Muscle layer of duodenum (tissue), 2 donors: ENCODE measurements around the gene ARHGAP30.

Experiments used
- H3K27ac ChIP-seq: one replicate; pipeline ENCODE4 v1.7.0; 2013; ENCODE audit warnings: mild to moderate bottlenecking, low read length
- H3K27me3 ChIP-seq: one replicate; pipeline ENCODE4 v1.7.0; 2013; ENCODE audit warnings: low read depth, mild to moderate bottlenecking, control low read depth, low read length
- H3K36me3 ChIP-seq, 2 donors: one replicate each; pipeline ENCODE4 v1.7.0; 2013; ENCODE audit warnings: low read length in 2 of 2, control low read depth in 1 of 2, mild to moderate bottlenecking in 1 of 2; ENCODE audit not compliant: insufficient read depth in 2 of 2, control insufficient read depth in 1 of 2
- H3K4me1 ChIP-seq, 2 donors: one replicate each; pipeline ENCODE4 v1.7.0; 2013; ENCODE audit warnings: low read length in 2 of 2, mild to moderate bottlenecking in 2 of 2, control low read depth in 1 of 2, moderate library complexity in 1 of 2; ENCODE audit not compliant: insufficient read depth in 2 of 2, control insufficient read depth in 1 of 2
- H3K4me3 ChIP-seq, 2 donors: one replicate each; pipeline ENCODE4 v1.7.0; 2013; ENCODE audit warnings: low read length in 2 of 2, low read depth in 1 of 2, mild to moderate bottlenecking in 1 of 2
- H3K9me3 ChIP-seq, 2 donors: one replicate each; pipeline ENCODE4 v1.7.0; 2013; ENCODE audit warnings: low read length in 2 of 2, control low read depth in 1 of 2, mild to moderate bottlenecking in 1 of 2; ENCODE audit not compliant: control insufficient read depth in 1 of 2
- donor health status: healthy.

Gene ARHGAP30

DNA sequence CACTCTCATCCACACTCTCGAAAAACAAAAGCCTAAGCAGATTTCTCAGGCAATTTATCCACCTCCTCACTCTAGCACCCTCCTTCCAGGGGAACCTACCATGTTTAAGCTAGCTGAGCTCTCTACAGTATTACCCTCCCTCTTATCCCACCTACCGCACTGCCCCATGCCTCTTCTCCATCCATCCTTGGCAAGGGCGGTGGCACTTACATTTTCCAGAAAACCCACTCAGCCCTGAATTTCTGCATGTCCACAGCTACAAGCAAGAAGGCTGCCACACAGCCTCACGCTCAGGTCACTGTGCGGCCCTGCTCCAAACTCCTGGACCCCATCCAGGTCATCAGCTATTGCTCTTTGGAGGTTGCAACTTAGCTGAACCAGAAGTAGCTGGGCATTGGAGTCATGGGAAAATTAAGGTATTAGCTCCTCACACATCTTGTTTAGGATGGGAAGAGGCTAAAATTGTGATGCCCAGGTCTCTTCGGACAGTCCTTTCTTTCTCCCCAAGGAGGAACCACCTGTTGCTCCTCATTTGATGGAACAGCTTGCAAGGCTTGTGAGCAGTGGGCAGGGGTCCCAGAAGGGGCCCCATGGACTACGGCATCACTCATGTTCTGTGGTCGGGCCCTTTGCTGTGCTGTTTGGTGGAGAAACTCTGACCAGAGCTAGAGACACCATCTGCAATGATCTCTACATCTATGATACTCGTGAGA lies 29.6 kb upstream of the ARHGAP30 start:
- H3K36me3 ChIP-seq: peaks cover 18% of the 10 kb centered on the region in 2 donors
- peaks cover 0 to 16% of the 10 kb centered on the region in 2 donors for H3K4me1 ChIP-seq
- no peaks in the 10 kb centered on the region for H3K9me3 ChIP-seq
- H3K27me3 ChIP-seq: no peaks in the 10 kb centered on the region
- peak overlapping the region in 1 of 2 donors; percentile 88 for H3K4me3 ChIP-seq
- H3K27ac ChIP-seq: no peak overlapping the region

DNA sequence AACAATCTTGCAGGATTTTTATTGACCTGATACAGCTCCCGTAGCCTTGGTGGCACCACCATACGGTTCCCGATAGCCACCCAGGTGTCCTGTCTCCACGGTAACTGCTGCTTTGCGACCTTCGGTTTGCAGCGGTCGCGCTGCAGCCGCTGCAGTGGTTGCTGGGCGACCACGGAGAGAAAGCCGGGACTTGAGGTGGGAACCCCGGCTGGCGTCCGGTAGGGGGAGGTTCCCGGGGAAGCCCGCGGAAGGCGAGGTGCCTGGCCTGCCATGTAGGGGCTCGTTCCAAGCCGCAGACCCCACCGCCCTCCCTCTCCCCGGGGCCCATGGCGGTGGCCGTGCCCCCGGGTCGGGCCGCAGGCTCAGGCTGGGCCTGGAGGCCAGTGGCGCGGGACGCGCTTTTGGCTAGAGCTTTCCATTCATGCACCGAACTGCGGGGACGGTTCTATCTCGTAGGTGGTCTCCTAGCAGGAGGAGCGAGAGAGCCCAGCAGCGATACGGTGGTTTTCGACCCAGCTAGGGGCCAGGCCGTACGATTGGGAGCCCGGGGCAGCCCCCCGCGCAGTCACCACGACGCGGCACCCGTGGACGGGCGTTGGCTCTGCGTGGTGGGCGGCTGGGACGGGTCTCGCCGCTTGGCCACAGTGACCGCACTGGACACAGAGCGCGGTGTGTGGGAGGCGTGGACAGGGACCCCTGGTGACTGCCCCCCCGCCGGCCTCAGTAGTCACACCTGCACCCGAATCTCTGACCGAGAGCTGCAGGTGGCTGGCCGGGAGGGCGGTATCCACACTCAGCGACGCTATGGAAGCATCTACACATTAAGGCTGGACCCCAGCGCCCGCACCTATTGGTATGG lies 28.7 kb upstream of the ARHGAP30 start, which contains the start of gene KLHDC9:
Gene KLHDC9, plus strand, starts transcription at position 152 of the 859 bp plus-strand sequence. Its CDS starts 175 bp downstream, at position 327.
- Histone ChIP-seq H3K9me3 (no peaks in the 10 kb centered on the region), H3K4me1 (peaks cover 0 to 16% of the 10 kb centered on the region in 2 donors), H3K4me3 (peak within 1 kb of the TSS; percentile 87 to 88), H3K27ac (peak within 1 kb of the TSS; percentile 62), H3K36me3 (peaks cover 14 to 18% of the 10 kb centered on the region in 2 donors), H3K27me3 (no peaks in the 10 kb centered on the region)

DNA sequence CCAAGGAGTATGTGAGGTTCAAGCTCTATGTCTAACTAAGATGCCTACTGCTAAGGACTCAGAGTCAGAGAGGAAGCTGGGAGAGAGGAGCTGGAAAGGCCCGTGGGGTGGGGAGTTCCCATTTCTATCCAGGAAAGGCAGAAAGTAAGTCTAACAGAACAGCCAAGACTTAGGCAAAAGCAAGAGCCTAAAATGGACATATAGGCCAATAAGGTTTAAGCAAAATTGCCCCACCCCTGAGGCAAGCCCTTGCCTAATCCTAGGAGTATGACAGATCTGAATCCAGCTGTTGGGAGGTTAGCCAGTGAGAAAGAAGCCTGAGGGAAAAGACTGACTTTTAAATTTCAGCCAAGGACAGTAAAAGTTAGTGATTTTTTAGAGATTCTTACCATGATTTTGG lies 26.8 kb upstream of the ARHGAP30 start:
- no peak overlapping the region for H3K27ac ChIP-seq
- H3K4me3 ChIP-seq: no peak overlapping the region
- no peaks in the 10 kb centered on the region for H3K9me3 ChIP-seq
- H3K4me1 ChIP-seq: peaks cover 0 to 16% of the 10 kb centered on the region in 2 donors
- H3K36me3 ChIP-seq: peaks cover 5 to 12% of the 10 kb centered on the region in 2 donors
- no peaks in the 10 kb centered on the region for H3K27me3 ChIP-seq

DNA sequence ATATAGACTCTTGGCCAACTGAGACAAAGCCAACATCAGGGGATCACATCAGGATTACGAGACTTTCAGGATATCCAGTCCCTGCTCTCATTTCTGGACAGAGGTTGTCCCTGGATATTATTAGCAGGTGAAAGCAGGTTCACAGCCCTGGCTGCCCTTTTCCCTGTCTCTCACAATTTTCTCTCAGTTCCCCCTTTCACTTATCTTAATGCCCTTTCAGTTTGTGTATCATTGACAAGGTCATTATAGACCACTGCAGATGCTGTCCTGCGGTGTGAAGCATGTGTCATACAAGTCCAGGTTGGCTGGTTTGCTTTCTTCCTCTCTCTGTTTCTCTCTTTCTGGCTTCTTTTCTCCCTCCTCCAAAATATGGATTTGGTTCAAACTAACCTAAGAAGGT lies 26.3 kb upstream of the ARHGAP30 start:
- no peaks in the 10 kb centered on the region for H3K27me3 ChIP-seq
- H3K9me3 ChIP-seq: no peaks in the 10 kb centered on the region
- peaks cover 0 to 16% of the 10 kb centered on the region in 2 donors for H3K4me1 ChIP-seq
- H3K4me3 ChIP-seq: no peak overlapping the region
- no peak overlapping the region for H3K27ac ChIP-seq
- H3K36me3 ChIP-seq: peaks cover 3 to 8% of the 10 kb centered on the region in 2 donors

DNA sequence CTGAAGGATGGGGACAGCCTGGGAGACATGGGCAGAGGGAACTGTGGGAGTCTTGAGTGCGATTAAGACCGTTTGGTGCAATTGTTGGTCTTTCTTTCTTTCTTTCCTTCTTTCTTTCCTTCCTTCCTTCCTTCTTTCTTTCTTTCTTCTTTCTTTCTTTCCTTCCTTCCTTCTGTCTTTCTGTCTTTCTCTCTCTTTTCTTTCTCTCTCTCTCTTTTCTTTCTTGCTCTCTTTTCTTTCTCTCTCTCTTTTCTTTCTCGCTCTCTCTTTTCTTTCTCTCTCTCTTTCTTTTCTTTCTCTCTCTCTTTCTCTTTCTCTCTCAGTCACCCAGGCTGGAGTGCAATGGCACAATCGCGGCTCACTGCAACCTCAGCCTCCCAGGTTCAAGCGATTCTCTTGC lies 25.5 kb upstream of the ARHGAP30 start:
- Histone ChIP-seq H3K4me3 (no peak overlapping the region), H3K27ac (no peak overlapping the region), H3K4me1 (peaks cover 0 to 16% of the 10 kb centered on the region in 2 donors), H3K9me3 (no peaks in the 10 kb centered on the region), H3K27me3 (no peaks in the 10 kb centered on the region), H3K36me3 (peaks cover 3 to 4% of the 10 kb centered on the region in 2 donors)

DNA sequence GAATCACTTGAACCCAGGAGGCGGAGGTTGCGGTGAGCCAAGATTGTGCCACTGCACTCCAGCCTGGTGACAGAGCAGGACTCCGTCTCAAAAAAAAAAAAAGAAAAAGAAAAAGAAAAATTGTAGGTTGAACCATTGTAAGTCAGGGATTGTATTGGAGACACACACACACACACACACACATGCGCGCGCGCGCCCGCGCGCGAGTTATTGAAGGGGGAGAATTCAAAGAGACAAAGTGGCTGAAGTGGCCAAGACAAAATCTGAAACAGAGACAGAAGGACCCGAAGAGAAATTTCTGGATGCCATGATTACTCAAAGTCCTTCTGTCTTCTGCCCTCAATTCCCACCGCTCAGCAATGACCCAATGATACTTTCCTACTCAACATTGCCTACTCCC lies 24.8 kb upstream of the ARHGAP30 start:
- no peaks in the 10 kb centered on the region for H3K27me3 ChIP-seq
- no peaks in the 10 kb centered on the region for H3K36me3 ChIP-seq
- no peaks in the 10 kb centered on the region for H3K9me3 ChIP-seq
- H3K4me1 ChIP-seq: peaks cover 0 to 16% of the 10 kb centered on the region in 2 donors
- no peak overlapping the region for H3K4me3 ChIP-seq
- no peak overlapping the region for H3K27ac ChIP-seq

DNA sequence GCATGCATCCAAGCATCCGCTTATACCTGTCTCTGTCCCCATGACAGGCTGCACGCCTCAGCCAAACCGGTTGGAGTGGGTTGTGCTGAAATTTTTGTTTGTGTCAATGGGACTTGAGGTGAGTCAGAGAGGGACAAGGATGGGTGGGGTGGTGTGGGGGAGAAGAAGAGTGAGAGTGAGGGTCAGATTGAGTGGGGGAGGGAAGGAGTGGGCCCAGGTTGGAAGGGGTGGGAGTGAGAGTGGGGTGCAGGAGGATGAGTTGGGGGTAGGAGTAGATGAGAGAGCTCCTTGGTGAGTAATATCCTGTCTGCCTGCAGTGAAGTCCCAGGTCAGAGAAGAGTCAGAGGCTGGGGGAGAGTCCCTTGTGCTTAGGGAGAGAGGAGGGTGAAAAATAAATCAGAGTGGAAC lies 22.9 kb upstream of the ARHGAP30 start:
- Histone ChIP-seq H3K27ac (no peak overlapping the region), H3K4me1 (peaks cover 0 to 8% of the 10 kb centered on the region in 2 donors), H3K9me3 (no peaks in the 10 kb centered on the region), H3K36me3 (no peaks in the 10 kb centered on the region), H3K4me3 (no peak overlapping the region), H3K27me3 (no peaks in the 10 kb centered on the region)

DNA sequence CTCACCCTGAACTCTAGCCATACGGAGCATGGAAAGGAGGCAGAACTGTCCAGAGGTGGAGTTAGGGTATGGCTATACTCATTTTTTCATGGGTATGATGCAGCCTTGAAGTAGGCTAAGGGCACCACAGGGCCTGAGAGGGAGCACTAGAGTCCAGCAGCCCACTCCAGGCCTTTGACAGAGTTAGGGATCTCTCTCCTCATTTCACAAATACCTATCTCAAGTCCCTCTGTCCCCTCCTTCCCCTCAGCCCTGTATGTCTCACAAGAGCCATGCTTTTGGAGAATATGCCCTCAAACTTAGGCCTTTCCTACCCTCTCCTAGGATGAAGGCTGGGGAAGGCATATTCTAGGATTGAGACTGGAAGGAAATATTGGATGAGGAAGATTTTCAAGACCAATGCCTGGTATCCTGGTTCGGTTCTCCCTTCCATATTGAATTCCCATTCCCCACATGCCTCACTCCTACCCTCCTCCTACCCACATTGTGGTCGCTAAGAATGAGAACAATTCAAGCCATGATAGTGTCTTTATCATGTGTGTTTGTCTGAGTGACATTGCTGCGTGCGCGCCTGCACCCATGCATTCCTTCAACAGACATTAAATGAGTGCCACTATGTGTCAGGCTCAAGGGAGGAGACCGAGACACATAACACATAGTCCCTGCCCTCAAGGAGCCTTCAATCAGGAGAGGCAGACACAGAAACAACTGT lies 22.3 kb upstream of the ARHGAP30 start:
- Histone ChIP-seq H3K9me3 (no peaks in the 10 kb centered on the region), H3K4me3 (no peak overlapping the region), H3K36me3 (no peaks in the 10 kb centered on the region), H3K27me3 (no peaks in the 10 kb centered on the region), H3K27ac (no peak overlapping the region), H3K4me1 (peaks cover 0 to 2% of the 10 kb centered on the region in 2 donors)

DNA sequence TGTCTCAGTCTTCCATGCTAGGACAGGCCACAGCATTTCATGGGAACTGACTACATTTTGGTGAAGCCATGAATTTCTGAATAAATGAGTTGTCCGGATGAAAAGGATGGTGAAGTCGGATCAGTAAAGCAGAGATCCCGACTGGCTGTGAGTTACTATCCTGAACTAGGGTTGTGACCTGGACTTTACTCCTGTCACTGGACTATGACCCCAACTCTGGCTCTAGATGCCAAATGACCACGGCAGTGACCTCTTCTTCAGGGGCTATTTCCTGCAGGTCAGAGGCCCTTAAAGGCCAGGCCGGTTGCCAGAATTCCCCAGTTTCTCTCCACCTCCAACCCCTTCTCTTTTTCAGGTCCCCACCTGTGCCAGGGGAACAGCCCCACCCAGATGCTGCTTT lies 21.4 kb upstream of the ARHGAP30 start:
- Histone ChIP-seq H3K9me3 (no peaks in the 10 kb centered on the region), H3K4me1 (no peaks in the 10 kb centered on the region), H3K4me3 (no peak overlapping the region), H3K36me3 (no peaks in the 10 kb centered on the region), H3K27me3 (no peaks in the 10 kb centered on the region), H3K27ac (no peak overlapping the region)

DNA sequence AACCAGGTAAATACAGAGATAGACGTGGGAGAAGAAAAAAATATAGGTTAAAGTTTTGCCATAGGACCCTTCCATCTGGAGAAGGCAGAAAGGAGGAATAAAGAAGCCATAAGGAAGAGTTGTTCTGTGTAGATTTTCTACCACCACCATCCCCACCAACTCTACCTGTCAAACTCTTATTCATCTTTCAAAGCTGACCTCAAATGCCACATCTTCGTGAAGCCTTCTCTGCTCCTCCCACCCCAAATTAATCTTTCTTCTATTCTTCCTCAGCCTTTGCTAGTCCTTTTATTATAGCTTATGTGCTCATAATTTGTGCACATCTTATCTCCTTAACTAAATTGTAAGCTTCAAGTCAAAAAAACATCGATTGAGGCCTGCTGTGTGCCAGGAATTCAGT lies 20.9 kb upstream of the ARHGAP30 start:
- Histone ChIP-seq H3K36me3 (no peaks in the 10 kb centered on the region), H3K9me3 (no peaks in the 10 kb centered on the region), H3K27me3 (no peaks in the 10 kb centered on the region), H3K4me1 (no peaks in the 10 kb centered on the region), H3K4me3 (no peak overlapping the region), H3K27ac (no peak overlapping the region)

DNA sequence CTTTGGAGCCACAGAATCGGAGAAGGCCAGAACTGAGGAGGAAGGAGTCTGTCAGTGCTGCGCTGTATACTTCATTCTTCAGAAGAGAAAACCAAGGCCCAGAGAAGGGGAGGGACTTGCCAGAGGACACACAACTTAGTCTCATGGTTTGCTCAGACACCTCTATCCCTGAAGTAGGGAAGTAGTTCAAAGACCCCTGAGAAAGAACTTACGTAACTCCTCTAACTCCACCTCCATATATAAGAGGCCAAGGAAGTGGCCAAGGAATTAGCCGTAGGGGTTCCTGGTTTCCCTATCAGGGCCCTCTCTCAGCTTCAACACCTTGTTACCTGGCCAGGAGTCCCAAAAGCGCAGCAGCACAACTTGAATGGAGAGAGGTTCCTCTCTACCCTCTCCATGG lies 20.2 kb upstream of the ARHGAP30 start:
- H3K4me3 ChIP-seq: no peak overlapping the region
- no peak overlapping the region for H3K27ac ChIP-seq
- H3K4me1 ChIP-seq: no peaks in the 10 kb centered on the region
- H3K27me3 ChIP-seq: no peaks in the 10 kb centered on the region
- H3K9me3 ChIP-seq: no peaks in the 10 kb centered on the region
- H3K36me3 ChIP-seq: no peaks in the 10 kb centered on the region
